ENCODE data around the gene TNS2. TPM values are rescaled to one million over a fixed set of nuclear protein-coding genes. Genes with fewer than 3 reads are reported as not detected.

The TNS2 gene
- total RNA-seq, 2 experiments from 2014 or later = 2.3 to 3.0 TPM

DNA sequence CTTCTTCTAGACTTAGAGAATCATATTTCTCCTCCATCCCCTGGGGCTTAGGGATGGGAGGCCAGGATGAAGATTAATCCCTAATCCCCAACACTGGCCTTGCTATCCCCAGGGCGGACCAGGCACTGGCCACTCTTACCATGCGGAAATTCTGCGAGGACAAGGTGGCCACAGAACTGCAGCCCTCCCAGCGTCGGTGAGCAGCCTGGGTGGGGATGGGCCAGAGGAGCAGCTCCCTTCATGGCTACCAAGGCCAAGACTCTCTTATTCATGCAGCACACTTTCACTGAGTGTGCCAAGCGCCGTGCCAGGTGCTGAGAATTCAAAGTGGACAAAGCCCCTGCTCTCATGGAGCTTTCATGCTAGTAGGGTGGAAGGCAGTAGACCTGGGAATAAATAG is 7.0 kb downstream of the TNS2 start:
- ChIA-PET CTCF (interaction anchor here (1.2 to 4.0 kb wide), 2 partner anchors 9 kb away, joined by 3 to 28 read pairs; no protein-coding TSS in a partner anchor), POLR2A (interaction anchor here (1.1 kb wide), 1 partner anchor 51 kb away, joined by 3 read pairs; the partner anchor contains the start of gene EIF4B)
- ATAC-seq (ENCODE audit: poor library complexity) = no peak
- peak in 1 of 14 experiments; percentile 5 for DNase-seq
- H3K9me3 Mint-ChIP-seq = no peaks in the 10 kb centered on the region
- no peak overlapping the region for H3K27ac Mint-ChIP-seq
- Histone ChIP-seq H3K4me1 (ENCODE audit: insufficient read depth, low read length) (peaks cover 20% of the 10 kb centered on the region), H3K4me3 (ENCODE audit: low read length) (no peak overlapping the region), H3K9me3 (ENCODE audit: control insufficient read depth in 1 of 2, insufficient read depth in 1 of 2, low read length in 2 of 2) (no peaks in the 10 kb centered on the region), H3K27ac (ENCODE audit: low read depth in 1 of 2, low read length in 2 of 2) (no peak overlapping the region), H3K27me3 (ENCODE audit: control insufficient read depth in 1 of 2, insufficient read depth in 2 of 2, low read length in 2 of 2) (no peaks in the 10 kb centered on the region), H3K36me3 (ENCODE audit: insufficient read depth, low read length) (no peaks in the 10 kb centered on the region)
- H3K4me3 Mint-ChIP-seq = no peak overlapping the region
- peaks cover 11% of the 10 kb centered on the region for H3K4me1 Mint-ChIP-seq (ENCODE audit: low read depth)
- intact Hi-C loops (cut with DNase I, micrococcal nuclease) = no loop called here
- TF ChIP-seq, protein P1, sequence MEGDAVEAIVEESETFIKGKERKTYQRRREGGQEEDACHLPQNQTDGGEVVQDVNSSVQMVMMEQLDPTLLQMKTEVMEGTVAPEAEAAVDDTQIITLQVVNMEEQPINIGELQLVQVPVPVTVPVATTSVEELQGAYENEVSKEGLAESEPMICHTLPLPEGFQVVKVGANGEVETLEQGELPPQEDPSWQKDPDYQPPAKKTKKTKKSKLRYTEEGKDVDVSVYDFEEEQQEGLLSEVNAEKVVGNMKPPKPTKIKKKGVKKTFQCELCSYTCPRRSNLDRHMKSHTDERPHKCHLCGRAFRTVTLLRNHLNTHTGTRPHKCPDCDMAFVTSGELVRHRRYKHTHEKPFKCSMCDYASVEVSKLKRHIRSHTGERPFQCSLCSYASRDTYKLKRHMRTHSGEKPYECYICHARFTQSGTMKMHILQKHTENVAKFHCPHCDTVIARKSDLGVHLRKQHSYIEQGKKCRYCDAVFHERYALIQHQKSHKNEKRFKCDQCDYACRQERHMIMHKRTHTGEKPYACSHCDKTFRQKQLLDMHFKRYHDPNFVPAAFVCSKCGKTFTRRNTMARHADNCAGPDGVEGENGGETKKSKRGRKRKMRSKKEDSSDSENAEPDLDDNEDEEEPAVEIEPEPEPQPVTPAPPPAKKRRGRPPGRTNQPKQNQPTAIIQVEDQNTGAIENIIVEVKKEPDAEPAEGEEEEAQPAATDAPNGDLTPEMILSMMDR (IDR thresholded peaks at IDR 0.05) = no peak
- H3K36me3 Mint-ChIP-seq (ENCODE audit: low read depth) = no peaks in the 10 kb centered on the region
- no peaks in the 10 kb centered on the region for H3K27me3 Mint-ChIP-seq

DNA sequence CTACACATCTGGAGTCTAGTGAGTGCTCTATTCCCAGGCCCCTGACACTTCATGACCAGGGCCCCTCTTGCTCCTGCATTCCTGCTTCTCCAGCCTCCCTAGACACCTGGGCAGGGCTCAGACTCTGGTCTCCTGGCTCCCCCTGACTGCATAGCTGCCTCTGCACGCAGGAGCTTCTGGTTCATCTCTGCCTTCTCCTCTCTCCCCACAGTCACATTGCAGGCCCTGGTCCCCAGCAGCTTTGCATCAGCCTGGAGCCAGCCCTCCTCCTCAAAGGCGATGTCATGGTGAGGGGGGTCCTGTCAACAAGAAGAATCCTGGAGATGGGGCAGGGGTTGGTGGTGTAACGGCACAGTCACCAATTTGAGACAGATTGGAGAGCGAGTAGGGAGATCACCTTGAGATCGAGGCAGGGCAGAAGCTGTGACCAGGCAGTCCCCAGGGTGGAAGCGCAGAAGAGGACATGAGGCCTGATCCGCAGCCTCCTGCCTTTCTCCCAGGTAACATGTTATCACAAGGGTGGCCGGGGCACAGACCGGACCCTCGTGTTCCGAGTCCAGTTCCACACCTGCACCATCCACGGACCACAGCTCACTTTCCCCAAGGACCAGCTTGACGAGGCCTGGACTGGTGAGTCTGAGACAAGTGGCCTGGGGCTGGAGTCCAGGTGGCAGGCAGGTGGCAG is 8.1 kb downstream of the TNS2 start:
- Mint-ChIP-seq H3K27ac (no peak overlapping the region), H3K36me3 (ENCODE audit: low read depth) (no peaks in the 10 kb centered on the region), H3K4me1 (ENCODE audit: low read depth) (peaks cover 11% of the 10 kb centered on the region), H3K27me3 (no peaks in the 10 kb centered on the region), H3K4me3 (no peak overlapping the region), H3K9me3 (no peaks in the 10 kb centered on the region)
- DNase-seq (peak in 1 of 14 experiments; percentile 0), ATAC-seq (ENCODE audit: poor library complexity) (no peak)
- Histone ChIP-seq H3K27ac (ENCODE audit: low read depth in 1 of 2, low read length in 2 of 2) (no peak overlapping the region), H3K9me3 (ENCODE audit: control insufficient read depth in 1 of 2, insufficient read depth in 1 of 2, low read length in 2 of 2) (no peaks in the 10 kb centered on the region), H3K27me3 (ENCODE audit: control insufficient read depth in 1 of 2, insufficient read depth in 2 of 2, low read length in 2 of 2) (no peaks in the 10 kb centered on the region), H3K4me1 (ENCODE audit: insufficient read depth, low read length) (peaks cover 20% of the 10 kb centered on the region), H3K4me3 (ENCODE audit: low read length) (no peak overlapping the region), H3K36me3 (ENCODE audit: insufficient read depth, low read length) (no peaks in the 10 kb centered on the region)
- intact Hi-C loops (cut with DNase I, micrococcal nuclease) = no loop called here
- POLR2A ChIA-PET = interaction anchor here (0.8 to 1.4 kb wide), 2 partner anchors 21 to 41 kb away, joined by 3 to 4 read pairs; partner anchors contain the start of gene SPRYD3
- TF ChIP-seq, protein P1 (IDR thresholded peaks at IDR 0.05) = no peak
- CTCF ChIA-PET = no interaction called here

DNA sequence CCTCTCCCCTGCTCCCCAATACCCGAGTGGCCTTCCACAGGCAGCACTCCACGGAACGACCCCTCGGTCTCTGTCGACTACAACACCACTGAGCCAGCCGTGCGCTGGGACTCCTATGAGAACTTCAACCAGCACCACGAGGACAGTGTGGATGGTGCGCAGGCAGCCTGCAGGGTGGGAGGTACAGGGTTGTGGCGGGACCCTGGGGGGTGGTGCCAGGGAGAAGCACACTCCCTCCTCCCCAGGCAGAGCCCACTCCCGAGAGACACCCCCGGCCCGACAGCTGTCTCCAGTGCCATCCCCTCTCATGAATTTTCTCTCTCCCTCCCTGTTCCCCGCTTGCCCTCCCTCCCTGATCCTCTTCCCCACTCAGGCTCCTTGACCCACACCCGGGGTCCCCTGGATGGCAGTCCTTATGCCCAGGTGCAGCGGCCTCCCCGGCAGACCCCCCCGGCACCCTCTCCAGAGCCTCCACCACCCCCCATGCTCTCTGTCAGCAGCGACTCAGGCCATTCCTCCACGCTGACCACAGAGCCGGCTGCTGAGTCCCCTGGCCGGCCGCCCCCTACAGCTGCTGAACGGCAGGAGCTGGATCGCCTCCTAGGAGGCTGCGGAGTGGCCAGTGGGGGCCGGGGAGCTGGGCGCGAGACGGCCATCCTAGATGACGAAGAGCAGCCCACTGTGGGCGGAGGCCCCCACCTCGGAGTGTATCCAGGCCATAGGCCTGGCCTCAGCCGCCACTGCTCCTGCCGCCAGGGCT is 9.0 kb downstream of the TNS2 start:
- no peak overlapping the region for H3K27ac ChIP-seq (ENCODE audit: low read depth in 1 of 2, low read length in 2 of 2)
- intact Hi-C loops (cut with DNase I, micrococcal nuclease) = no loop called here
- peaks cover 4% of the 10 kb centered on the region for H3K36me3 ChIP-seq (ENCODE audit: insufficient read depth, low read length)
- Mint-ChIP-seq H3K27ac (no peak overlapping the region), H3K27me3 (no peaks in the 10 kb centered on the region), H3K9me3 (no peaks in the 10 kb centered on the region), H3K4me1 (ENCODE audit: low read depth) (peaks cover 6% of the 10 kb centered on the region), H3K4me3 (no peak overlapping the region), H3K36me3 (ENCODE audit: low read depth) (peaks cover 5% of the 10 kb centered on the region)
- ChIA-PET POLR2A (interaction anchor here (1.4 kb wide), 1 partner anchor 20 kb away, joined by 4 read pairs; the partner anchor contains the start of gene SPRYD3), CTCF (no interaction called here)
- H3K27me3 ChIP-seq (ENCODE audit: control insufficient read depth in 1 of 2, insufficient read depth in 2 of 2, low read length in 2 of 2) = no peaks in the 10 kb centered on the region
- H3K4me1 ChIP-seq (ENCODE audit: insufficient read depth, low read length) = peaks cover 13% of the 10 kb centered on the region
- no peaks in the 10 kb centered on the region for H3K9me3 ChIP-seq (ENCODE audit: control insufficient read depth in 1 of 2, insufficient read depth in 1 of 2, low read length in 2 of 2)
- DNase-seq = no peak
- H3K4me3 ChIP-seq (ENCODE audit: low read length) = no peak overlapping the region
- no peak for ATAC-seq (ENCODE audit: poor library complexity)
- TF ChIP-seq, protein P1 (IDR thresholded peaks at IDR 0.05) = no peak
